Measurements from ENCODE around the gene PDF. TPM values are rescaled to one million over a fixed set of nuclear protein-coding genes. Genes with fewer than 3 reads are reported as not detected.

The PDF gene
- total RNA-seq, 1 donor from 2014 or later = 49.9 TPM

GRCh38 chr16:69313469-69313868, 16.9 kb downstream of the PDF start:
- Histone ChIP-seq H3K36me3 (peaks cover 37 to 41% of the 10 kb centered on the region in 2 donors), H3K4me3 (no peak overlapping the region), H3K27ac (no peak overlapping the region), H3K9me3 (no peaks in the 10 kb centered on the region), H3K27me3 (no peaks in the 10 kb centered on the region), H3K4me1 (peaks cover 6 to 18% of the 10 kb centered on the region in 2 donors)
- DNase-seq (ENCODE audit: low spot score in 2 of 2) = no peak
- TF ChIP-seq CTCF (IDR thresholded peaks at IDR 0.05) = no peak
- intact Hi-C loops (cut with DNase I) = loop anchor here (5.0 to 10.0 kb wide), 2 partner anchors 36 to 779 kb away; partner anchors contain the start of gene ZFP90

- intact Hi-C loops (cut with DNase I) = loop anchor here (1.0 to 10.0 kb wide), 4 partner anchors 19 to 777 kb away; partner anchors contain the start of genes COG8, NIP7, PDF and ZFP90
These were observed 18.6 kb downstream of the PDF start for GRCh38 chr16:69311533-69312387.

GRCh38 chr16:69310653-69311532, 19.5 kb downstream of the PDF start, which contains the start of gene VPS4A:
TSS of gene VPS4A (plus strand) at chr16:69311350. CDS start at chr16:69311512, 162 bp downstream.
- Histone ChIP-seq H3K9me3 (no peaks in the 10 kb centered on the region), H3K4me1 (peaks cover 6 to 18% of the 10 kb centered on the region in 2 donors), H3K27me3 (no peaks in the 10 kb centered on the region), H3K36me3 (peaks cover 13 to 17% of the 10 kb centered on the region in 2 donors), H3K4me3 (peak within 1 kb of the TSS; percentile 79 to 98), H3K27ac (peak within 1 kb of the TSS; percentile 76)
- intact Hi-C loops (cut with DNase I) = loop anchor here (1.0 to 10.0 kb wide), 4 partner anchors 19 to 776 kb away; partner anchors contain the start of genes COG8, NIP7, PDF and ZFP90
- TF ChIP-seq CTCF (IDR thresholded peaks at IDR 0.05) = peak; percentile 89 to 96 (median 94)
- peak; percentile 82 to 97 for DNase-seq (ENCODE audit: low spot score in 2 of 2)

More at GRCh38 chr16:69311533-69312387, 18.6 kb downstream of the PDF start:
- Histone ChIP-seq H3K4me3 (peak overlapping the region; percentile 79 to 98), H3K27ac (peak overlapping the region; percentile 76), H3K9me3 (no peaks in the 10 kb centered on the region), H3K36me3 (peaks cover 22 to 25% of the 10 kb centered on the region in 2 donors), H3K4me1 (peaks cover 6 to 18% of the 10 kb centered on the region in 2 donors), H3K27me3 (no peaks in the 10 kb centered on the region)
- TF ChIP-seq CTCF (IDR thresholded peaks at IDR 0.05) = no peak
- DNase-seq (ENCODE audit: low spot score in 2 of 2) = peak in 1 of 2 donors; percentile 68

GRCh38 chr16:69309316-69309715, 21.1 kb downstream of the PDF start:
- H3K27ac ChIP-seq = no peak overlapping the region
- no peak for TF ChIP-seq CTCF (IDR thresholded peaks at IDR 0.05)
- H3K36me3 ChIP-seq = peaks cover 0 to 11% of the 10 kb centered on the region in 2 donors
- no peaks in the 10 kb centered on the region for H3K9me3 ChIP-seq
- H3K4me3 ChIP-seq = no peak overlapping the region
- intact Hi-C loops (cut with DNase I) = no loop called here
- H3K27me3 ChIP-seq = no peaks in the 10 kb centered on the region
- DNase-seq (ENCODE audit: low spot score in 2 of 2) = peak in 1 of 2 donors; percentile 65
- H3K4me1 ChIP-seq = peaks cover 6 to 18% of the 10 kb centered on the region in 2 donors

- no peak overlapping the region for H3K4me3 ChIP-seq
- peaks cover 6 to 14% of the 10 kb centered on the region in 2 donors for H3K4me1 ChIP-seq
- no peaks in the 10 kb centered on the region for H3K27me3 ChIP-seq
- no peak overlapping the region for H3K27ac ChIP-seq
- no peaks in the 10 kb centered on the region for H3K9me3 ChIP-seq
- peaks cover 0 to 8% of the 10 kb centered on the region in 2 donors for H3K36me3 ChIP-seq
- no peak for TF ChIP-seq CTCF (IDR thresholded peaks at IDR 0.05)
- intact Hi-C loops (cut with DNase I) = no loop called here
- DNase-seq (ENCODE audit: low spot score in 2 of 2) = no peak
These were observed 22.5 kb downstream of the PDF start for GRCh38 chr16:69307856-69308255.
